ENCODE results near the gene NHS.

DNA sequence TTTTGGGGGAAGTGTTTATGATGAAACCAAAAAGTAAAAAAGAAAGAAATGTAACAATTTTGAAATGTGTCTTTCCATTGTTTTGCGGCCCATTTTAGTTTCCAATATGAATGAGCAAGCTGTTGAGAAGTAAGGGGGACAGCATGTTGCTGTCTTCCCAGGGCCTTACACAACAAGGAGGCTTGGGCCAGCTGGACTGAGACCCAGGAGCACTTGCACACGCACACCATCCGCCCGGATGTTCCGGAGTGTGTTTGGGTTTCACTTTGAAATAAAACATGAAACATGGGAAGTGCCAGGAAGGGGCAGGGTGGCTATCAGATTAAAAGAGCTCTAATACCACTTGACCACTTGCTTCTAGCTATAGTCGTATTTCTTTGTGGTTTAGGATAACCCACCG lies 144.4 kb downstream of the NHS start:
- TF ChIP-seq, protein P1, sequence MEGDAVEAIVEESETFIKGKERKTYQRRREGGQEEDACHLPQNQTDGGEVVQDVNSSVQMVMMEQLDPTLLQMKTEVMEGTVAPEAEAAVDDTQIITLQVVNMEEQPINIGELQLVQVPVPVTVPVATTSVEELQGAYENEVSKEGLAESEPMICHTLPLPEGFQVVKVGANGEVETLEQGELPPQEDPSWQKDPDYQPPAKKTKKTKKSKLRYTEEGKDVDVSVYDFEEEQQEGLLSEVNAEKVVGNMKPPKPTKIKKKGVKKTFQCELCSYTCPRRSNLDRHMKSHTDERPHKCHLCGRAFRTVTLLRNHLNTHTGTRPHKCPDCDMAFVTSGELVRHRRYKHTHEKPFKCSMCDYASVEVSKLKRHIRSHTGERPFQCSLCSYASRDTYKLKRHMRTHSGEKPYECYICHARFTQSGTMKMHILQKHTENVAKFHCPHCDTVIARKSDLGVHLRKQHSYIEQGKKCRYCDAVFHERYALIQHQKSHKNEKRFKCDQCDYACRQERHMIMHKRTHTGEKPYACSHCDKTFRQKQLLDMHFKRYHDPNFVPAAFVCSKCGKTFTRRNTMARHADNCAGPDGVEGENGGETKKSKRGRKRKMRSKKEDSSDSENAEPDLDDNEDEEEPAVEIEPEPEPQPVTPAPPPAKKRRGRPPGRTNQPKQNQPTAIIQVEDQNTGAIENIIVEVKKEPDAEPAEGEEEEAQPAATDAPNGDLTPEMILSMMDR (IDR thresholded peaks at IDR 0.05) = no peak
- TF ChIP-seq POLR2A (IDR thresholded peaks at IDR 0.05) (no peak), POLR2AphosphoS5 (IDR thresholded peaks at IDR 0.05; ENCODE audit: insufficient read depth in 1 of 2, low read depth in 1 of 2) (peak in 1 of 2 donors; percentile 18)

All from vagina (tissue), 2 donors.